GM12801 (cell line): ENCODE measurements around the gene SUN1.

Source experiments
- CTCF ChIP-seq: IDR thresholded peaks from one replicate; pipeline ENCODE4 v1.5.1; 2011; ENCODE audit warnings: control low read depth; ENCODE audit not compliant: insufficient read length; ENCODE audit errors: extremely low read depth

SUN1 gene

GRCh38 chr7:802500-803242 is 29.6 kb upstream of the SUN1 start:
- no peak for TF ChIP-seq CTCF

GRCh38 chr7:803243-803635 is 29.0 kb upstream of the SUN1 start:
- no peak for TF ChIP-seq CTCF

GRCh38 chr7:805261-805660 is 27.0 kb upstream of the SUN1 start:
- TF ChIP-seq CTCF: no peak

- no peak for TF ChIP-seq CTCF
Observed at GRCh38 chr7:815284-816216, 16.7 kb upstream of the SUN1 start.

GRCh38 chr7:816300-816750 is 16.0 kb upstream of the SUN1 start:
- TF ChIP-seq CTCF: no peak

GRCh38 chr7:816751-817671 is 15.3 kb upstream of the SUN1 start:
- TF ChIP-seq CTCF: no peak
